Cerebellar cortex (tissue), 1 donor: ENCODE data around the gene ZBTB46.
"Not testable (repeated sequence)": the region's sequence is repeated elsewhere in the genome, so short reads cannot be mapped to it uniquely, and the experiment has no call there.

Source experiments
- DNase-seq: peaks from one replicate; pipeline ENCODE4 v3.0.0-alpha.2; 2015; ENCODE audit warnings: low spot score

Gene ZBTB46

GRCh38 chr20:63789836-63790571 is 41.1 kb downstream of the ZBTB46 start:
- peak; percentile 57 for DNase-seq

GRCh38 chr20:63787749-63788148 is 43.3 kb downstream of the ZBTB46 start:
- DNase-seq = no peak

GRCh38 chr20:63787302-63787701 is 43.8 kb downstream of the ZBTB46 start:
- no peak for DNase-seq

- no peak for DNase-seq
Observed at GRCh38 chr20:63785691-63786131, 45.4 kb downstream of the ZBTB46 start.

GRCh38 chr20:63783970-63784369 is 47.1 kb downstream of the ZBTB46 start:
- no peak for DNase-seq

GRCh38 chr20:63782521-63782971 is 48.5 kb downstream of the ZBTB46 start:
- no peak for DNase-seq

GRCh38 chr20:63782051-63782471 is 49.0 kb downstream of the ZBTB46 start:
- DNase-seq = no peak

- DNase-seq = no peak
Observed at GRCh38 chr20:63781181-63781580, 49.9 kb downstream of the ZBTB46 start.

- no peak for DNase-seq
Observed at GRCh38 chr20:63778857-63779256, 52.2 kb downstream of the ZBTB46 start.

GRCh38 chr20:63778034-63778752 is 52.9 kb downstream of the ZBTB46 start:
- no peak for DNase-seq

GRCh38 chr20:63777614-63778013 is 53.5 kb downstream of the ZBTB46 start:
- DNase-seq = no peak

- not testable (repeated sequence) for DNase-seq
Observed at GRCh38 chr20:63776875-63777274, 54.2 kb downstream of the ZBTB46 start.

- DNase-seq = no peak
Observed at GRCh38 chr20:63775096-63775978, 55.7 kb downstream of the ZBTB46 start.

GRCh38 chr20:63774306-63774705 is 56.8 kb downstream of the ZBTB46 start:
- DNase-seq = no peak

GRCh38 chr20:63773571-63774241 is 57.4 kb downstream of the ZBTB46 start:
- no peak for DNase-seq

GRCh38 chr20:63772781-63773518 is 58.1 kb downstream of the ZBTB46 start:
- DNase-seq = no peak

GRCh38 chr20:63771046-63771707 is 59.9 kb downstream of the ZBTB46 start:
- no peak for DNase-seq

- DNase-seq = no peak
Observed at GRCh38 chr20:63769891-63770474, 61.1 kb downstream of the ZBTB46 start.

- no peak for DNase-seq
Observed at GRCh38 chr20:63768591-63769515, 62.2 kb downstream of the ZBTB46 start.
